Measurements from ENCODE around the gene SCAMP5.
A peak's percentile ranks its signal among the peaks of the same experiment; 100 is the strongest.

Gene SCAMP5

DNA sequence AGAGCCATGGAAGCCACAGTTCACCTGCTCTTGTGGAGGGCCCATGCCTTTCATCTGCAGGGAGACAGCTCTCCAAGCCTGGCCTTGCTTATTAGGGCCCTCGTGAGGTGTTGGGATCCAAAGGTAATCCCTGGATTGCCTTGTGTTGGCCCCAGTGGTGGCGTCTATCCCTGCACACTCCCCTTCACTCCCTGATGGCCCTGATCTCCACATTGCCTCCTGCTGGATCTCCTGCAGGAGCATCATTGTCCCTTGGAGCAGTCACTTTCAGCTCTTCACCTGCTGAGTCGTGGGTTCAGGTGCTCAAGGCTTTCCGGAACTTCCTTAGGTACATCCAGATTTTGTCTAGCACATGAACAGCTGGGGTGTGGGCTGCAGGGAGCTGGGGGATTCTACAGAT, 35.1 kb downstream of the SCAMP5 start:
- Histone ChIP-seq H3K36me3 (ENCODE audit: control insufficient read depth in 2 of 2, insufficient read depth in 2 of 2, low read length in 2 of 2) (peaks cover 0 to 3% of the 10 kb centered on the region in 2 donors), H3K27ac (ENCODE audit: low read length) (peak overlapping the region; percentile 53), H3K9me3 (ENCODE audit: control insufficient read depth in 2 of 2, low read length in 2 of 2) (no peaks in the 10 kb centered on the region), H3K27me3 (ENCODE audit: control insufficient read depth in 1 of 2, insufficient read depth in 2 of 2, low read length in 2 of 2) (no peaks in the 10 kb centered on the region), H3K4me1 (ENCODE audit: control insufficient read depth, insufficient read depth, low read length) (peaks cover 22% of the 10 kb centered on the region), H3K4me3 (ENCODE audit: low read length in 2 of 2) (no peak overlapping the region), H3K9ac (ENCODE audit: low read length in 2 of 2) (no peak overlapping the region)

- H3K4me1 ChIP-seq (ENCODE audit: control insufficient read depth, insufficient read depth, low read length): peaks cover 22% of the 10 kb centered on the region
These were observed 36.5 kb downstream of the SCAMP5 start for GRCh38 chr15:75031848-75032247.

GRCh38 chr15:75032395-75032794, 37.0 kb downstream of the SCAMP5 start:
- Histone ChIP-seq H3K9me3 (ENCODE audit: control insufficient read depth in 2 of 2, low read length in 2 of 2) (no peaks in the 10 kb centered on the region), H3K27me3 (ENCODE audit: control insufficient read depth in 1 of 2, insufficient read depth in 2 of 2, low read length in 2 of 2) (no peaks in the 10 kb centered on the region), H3K9ac (ENCODE audit: low read length in 2 of 2) (no peak overlapping the region), H3K4me3 (ENCODE audit: low read length in 2 of 2) (no peak overlapping the region), H3K36me3 (ENCODE audit: control insufficient read depth in 2 of 2, insufficient read depth in 2 of 2, low read length in 2 of 2) (peaks cover 0 to 3% of the 10 kb centered on the region in 2 donors), H3K27ac (ENCODE audit: low read length) (no peak overlapping the region), H3K4me1 (ENCODE audit: control insufficient read depth, insufficient read depth, low read length) (peaks cover 22% of the 10 kb centered on the region)

More at GRCh38 chr15:75031848-75032247, 36.5 kb downstream of the SCAMP5 start:
- no peak overlapping the region for H3K4me3 ChIP-seq (ENCODE audit: low read length in 2 of 2)
- no peaks in the 10 kb centered on the region for H3K27me3 ChIP-seq (ENCODE audit: control insufficient read depth in 1 of 2, insufficient read depth in 2 of 2, low read length in 2 of 2)
- H3K9ac ChIP-seq (ENCODE audit: low read length in 2 of 2): no peak overlapping the region
- no peak overlapping the region for H3K27ac ChIP-seq (ENCODE audit: low read length)
- H3K9me3 ChIP-seq (ENCODE audit: control insufficient read depth in 2 of 2, low read length in 2 of 2): no peaks in the 10 kb centered on the region
- peaks cover 0 to 3% of the 10 kb centered on the region in 2 donors for H3K36me3 ChIP-seq (ENCODE audit: control insufficient read depth in 2 of 2, insufficient read depth in 2 of 2, low read length in 2 of 2)

GRCh38 chr15:75033809-75034208, 38.4 kb downstream of the SCAMP5 start:
- Histone ChIP-seq H3K9me3 (ENCODE audit: control insufficient read depth in 2 of 2, low read length in 2 of 2) (no peaks in the 10 kb centered on the region), H3K27me3 (ENCODE audit: control insufficient read depth in 1 of 2, insufficient read depth in 2 of 2, low read length in 2 of 2) (no peaks in the 10 kb centered on the region), H3K27ac (ENCODE audit: low read length) (no peak overlapping the region), H3K4me3 (ENCODE audit: low read length in 2 of 2) (no peak overlapping the region), H3K4me1 (ENCODE audit: control insufficient read depth, insufficient read depth, low read length) (peaks cover 21% of the 10 kb centered on the region), H3K36me3 (ENCODE audit: control insufficient read depth in 2 of 2, insufficient read depth in 2 of 2, low read length in 2 of 2) (no peaks in the 10 kb centered on the region), H3K9ac (ENCODE audit: low read length in 2 of 2) (no peak overlapping the region)

DNA sequence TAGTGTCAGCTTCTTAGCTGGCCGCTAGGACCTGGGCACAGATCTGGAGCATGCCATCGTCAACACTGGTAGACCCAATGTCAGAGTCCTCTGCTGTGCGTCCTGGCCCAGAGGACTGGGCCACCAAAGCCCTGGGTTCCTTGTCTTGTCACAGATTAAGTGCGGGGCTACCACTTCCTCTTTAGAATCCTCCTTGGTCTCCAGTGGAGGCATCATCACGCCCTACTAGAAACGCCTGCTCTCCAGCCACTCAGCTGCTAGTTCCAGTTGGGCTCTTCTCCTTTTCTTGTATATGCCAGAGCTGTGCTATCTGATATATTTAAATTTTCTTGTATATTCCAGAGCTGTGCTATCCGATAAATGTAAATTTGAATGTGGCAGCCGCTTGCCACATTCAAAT, 39.3 kb downstream of the SCAMP5 start:
- Histone ChIP-seq H3K27ac (ENCODE audit: low read length) (no peak overlapping the region), H3K4me3 (ENCODE audit: low read length in 2 of 2) (no peak overlapping the region), H3K4me1 (ENCODE audit: control insufficient read depth, insufficient read depth, low read length) (peaks cover 13% of the 10 kb centered on the region), H3K36me3 (ENCODE audit: control insufficient read depth in 2 of 2, insufficient read depth in 2 of 2, low read length in 2 of 2) (no peaks in the 10 kb centered on the region), H3K9me3 (ENCODE audit: control insufficient read depth in 2 of 2, low read length in 2 of 2) (no peaks in the 10 kb centered on the region), H3K27me3 (ENCODE audit: control insufficient read depth in 1 of 2, insufficient read depth in 2 of 2, low read length in 2 of 2) (no peaks in the 10 kb centered on the region), H3K9ac (ENCODE audit: low read length in 2 of 2) (no peak overlapping the region)

GRCh38 chr15:75036212-75036616, 40.9 kb downstream of the SCAMP5 start:
- no peaks in the 10 kb centered on the region for H3K9me3 ChIP-seq (ENCODE audit: control insufficient read depth in 2 of 2, low read length in 2 of 2)
- H3K36me3 ChIP-seq (ENCODE audit: control insufficient read depth in 2 of 2, insufficient read depth in 2 of 2, low read length in 2 of 2): no peaks in the 10 kb centered on the region
- no peak overlapping the region for H3K9ac ChIP-seq (ENCODE audit: low read length in 2 of 2)
- no peak overlapping the region for H3K27ac ChIP-seq (ENCODE audit: low read length)
- no peaks in the 10 kb centered on the region for H3K27me3 ChIP-seq (ENCODE audit: control insufficient read depth in 1 of 2, insufficient read depth in 2 of 2, low read length in 2 of 2)
- H3K4me1 ChIP-seq (ENCODE audit: control insufficient read depth, insufficient read depth, low read length): peaks cover 2% of the 10 kb centered on the region
- no peak overlapping the region for H3K4me3 ChIP-seq (ENCODE audit: low read length in 2 of 2)

DNA sequence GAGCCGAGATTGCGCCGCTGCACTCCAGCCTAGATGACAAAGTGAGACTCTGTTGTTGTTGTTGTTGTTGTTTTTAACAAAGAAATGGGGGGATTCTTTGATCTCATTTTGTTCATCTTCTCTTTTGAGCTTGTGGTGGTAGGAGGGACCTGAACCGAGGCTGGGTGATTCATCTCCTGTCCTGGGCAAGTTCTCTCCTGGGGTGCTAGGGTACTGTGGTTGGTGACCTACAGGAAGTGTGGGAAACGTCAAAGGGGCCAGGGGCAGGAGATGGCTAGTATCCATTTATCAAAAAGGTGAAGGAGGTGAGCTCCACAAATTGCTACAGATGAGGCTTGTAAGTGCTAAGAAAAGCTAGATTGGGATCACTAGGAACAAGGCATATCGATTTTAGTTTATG, 42.3 kb downstream of the SCAMP5 start:
- no peaks in the 10 kb centered on the region for H3K36me3 ChIP-seq (ENCODE audit: control insufficient read depth in 2 of 2, insufficient read depth in 2 of 2, low read length in 2 of 2)
- H3K4me1 ChIP-seq (ENCODE audit: control insufficient read depth, insufficient read depth, low read length): peaks cover 4% of the 10 kb centered on the region
- H3K9ac ChIP-seq (ENCODE audit: low read length in 2 of 2): no peak overlapping the region
- H3K27me3 ChIP-seq (ENCODE audit: control insufficient read depth in 1 of 2, insufficient read depth in 2 of 2, low read length in 2 of 2): no peaks in the 10 kb centered on the region
- H3K27ac ChIP-seq (ENCODE audit: low read length): no peak overlapping the region
- no peak overlapping the region for H3K4me3 ChIP-seq (ENCODE audit: low read length in 2 of 2)
- no peaks in the 10 kb centered on the region for H3K9me3 ChIP-seq (ENCODE audit: control insufficient read depth in 2 of 2, low read length in 2 of 2)

DNA sequence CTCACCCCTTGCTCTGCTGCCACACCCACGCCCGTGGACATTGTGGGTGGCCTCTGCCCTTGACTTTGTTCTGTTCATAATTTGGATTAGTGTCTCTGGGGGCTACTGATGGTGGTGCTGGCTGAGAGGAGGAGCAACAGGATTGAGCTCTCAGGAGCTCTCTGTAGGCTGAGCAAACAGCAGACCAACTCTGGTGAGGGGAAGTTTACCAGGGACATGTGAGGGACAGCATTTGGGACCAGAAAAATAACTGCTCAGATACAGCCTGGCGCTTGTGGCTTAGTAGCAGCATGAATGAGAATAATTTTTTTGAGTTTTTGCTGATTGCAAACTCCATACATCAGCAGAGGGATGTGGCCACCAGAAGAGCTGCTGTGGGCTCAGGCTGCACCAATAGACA, 42.9 kb downstream of the SCAMP5 start:
- H3K9ac ChIP-seq (ENCODE audit: low read length in 2 of 2): no peak overlapping the region
- peaks cover 9% of the 10 kb centered on the region for H3K4me1 ChIP-seq (ENCODE audit: control insufficient read depth, insufficient read depth, low read length)
- no peaks in the 10 kb centered on the region for H3K36me3 ChIP-seq (ENCODE audit: control insufficient read depth in 2 of 2, insufficient read depth in 2 of 2, low read length in 2 of 2)
- H3K27ac ChIP-seq (ENCODE audit: low read length): no peak overlapping the region
- H3K9me3 ChIP-seq (ENCODE audit: control insufficient read depth in 2 of 2, low read length in 2 of 2): no peaks in the 10 kb centered on the region
- H3K27me3 ChIP-seq (ENCODE audit: control insufficient read depth in 1 of 2, insufficient read depth in 2 of 2, low read length in 2 of 2): no peaks in the 10 kb centered on the region
- H3K4me3 ChIP-seq (ENCODE audit: low read length in 2 of 2): no peak overlapping the region

GRCh38 chr15:75042730-75043508, 47.6 kb downstream of the SCAMP5 start:
- Histone ChIP-seq H3K36me3 (ENCODE audit: control insufficient read depth in 2 of 2, insufficient read depth in 2 of 2, low read length in 2 of 2) (peaks cover 0 to 3% of the 10 kb centered on the region in 2 donors), H3K9ac (ENCODE audit: low read length in 2 of 2) (peak overlapping the region in 1 of 2 donors; percentile 23), H3K4me1 (ENCODE audit: control insufficient read depth, insufficient read depth, low read length) (peaks cover 40% of the 10 kb centered on the region), H3K27ac (ENCODE audit: low read length) (peak overlapping the region; percentile 58), H3K4me3 (ENCODE audit: low read length in 2 of 2) (peak overlapping the region in 1 of 2 donors; percentile 22), H3K9me3 (ENCODE audit: control insufficient read depth in 2 of 2, low read length in 2 of 2) (no peaks in the 10 kb centered on the region), H3K27me3 (ENCODE audit: control insufficient read depth in 1 of 2, insufficient read depth in 2 of 2, low read length in 2 of 2) (no peaks in the 10 kb centered on the region)

DNA sequence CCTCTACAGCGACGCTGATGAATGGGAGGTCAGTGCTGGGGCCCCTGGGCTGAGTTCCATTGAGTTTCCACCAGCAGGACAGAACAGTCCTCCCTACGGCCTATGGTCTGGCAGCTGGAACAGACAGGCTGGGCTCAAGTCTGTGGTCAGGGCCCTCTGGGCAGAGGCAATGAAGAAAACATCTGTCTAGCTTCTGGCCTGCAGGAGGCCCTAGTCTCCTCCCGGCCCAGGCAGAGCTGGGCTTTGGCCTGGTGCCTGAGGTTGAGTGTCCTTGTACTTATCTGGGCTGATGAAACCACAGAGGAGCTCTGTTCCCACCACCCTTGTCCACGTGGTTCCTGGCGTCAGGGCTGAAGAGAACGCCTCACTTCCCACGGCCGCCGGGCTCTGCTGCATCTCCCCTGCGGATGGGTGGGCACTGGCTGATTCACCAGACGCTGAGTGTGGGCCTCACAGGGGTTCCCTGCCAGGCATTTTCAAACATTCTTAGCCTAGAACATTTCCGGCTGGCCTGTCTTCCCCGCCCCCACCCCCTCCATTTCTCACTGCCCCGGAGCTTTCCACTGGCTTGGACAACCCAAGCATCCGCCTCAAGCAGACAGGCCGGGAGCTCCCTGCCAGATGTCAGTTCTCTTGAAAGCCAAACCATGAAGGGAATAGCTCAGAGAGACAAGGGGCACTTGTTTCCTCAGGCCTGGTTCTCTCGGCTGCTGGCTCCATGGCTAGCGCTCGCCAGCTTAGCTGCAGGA, 48.3 kb downstream of the SCAMP5 start:
- peaks cover 47% of the 10 kb centered on the region for H3K4me1 ChIP-seq (ENCODE audit: control insufficient read depth, insufficient read depth, low read length)
- H3K27me3 ChIP-seq (ENCODE audit: control insufficient read depth in 1 of 2, insufficient read depth in 2 of 2, low read length in 2 of 2): no peaks in the 10 kb centered on the region
- peaks cover 0 to 5% of the 10 kb centered on the region in 2 donors for H3K36me3 ChIP-seq (ENCODE audit: control insufficient read depth in 2 of 2, insufficient read depth in 2 of 2, low read length in 2 of 2)
- H3K27ac ChIP-seq (ENCODE audit: low read length): peak overlapping the region; percentile 58
- no peaks in the 10 kb centered on the region for H3K9me3 ChIP-seq (ENCODE audit: control insufficient read depth in 2 of 2, low read length in 2 of 2)
- peak overlapping the region; percentile 21 to 23 for H3K9ac ChIP-seq (ENCODE audit: low read length in 2 of 2)
- H3K4me3 ChIP-seq (ENCODE audit: low read length in 2 of 2): peak overlapping the region in 1 of 2 donors; percentile 35
